IMR-90 (cell line): ENCODE data around the gene NFIA. TPM values are rescaled to one million over a fixed set of nuclear protein-coding genes. Genes with fewer than 3 reads are reported as not detected.

ENCODE experiments used
- ATAC-seq: fragments of 200-7000 bp; cut with Tn5 transposase; 2 replicates; pipeline ENCODE4 v1.9.1; 2020; ENCODE audit warnings: low read depth, mild to moderate bottlenecking, moderate library complexity
- BruUV-seq: library from RNA; stranded (reverse); fragments of 400-500 nt; replicated peaks from 2 replicates; lab custom pipeline; 2021; lab: Mats Ljungman, UMichigan
- CTCF ChIA-PET: fragments of 300-600 bp; formaldehyde crosslinking; extraction: SDS; loops from one replicate; lab custom pipeline; 2021; ENCODE audit warnings: antibody characterized with exemption; lab: Yijun Ruan, JAX
- POLR2A ChIA-PET: fragments of 300-600 bp; sonication (Branson Sonifier 250); formaldehyde crosslinking; loops from one replicate; lab custom pipeline; 2022; ENCODE audit warnings: antibody characterized with exemption; ENCODE audit not compliant: unreplicated experiment; lab: Charles Lee
- DNase-seq: peaks from one replicate; pipeline ENCODE4 v3.0.0; 2013
- H2AFZ ChIP-seq: replicated peaks from 2 replicates; pipeline ENCODE3; 2013; ENCODE audit warnings: low read length, mild to moderate bottlenecking; ENCODE audit not compliant: poor library complexity
- H2AK5ac ChIP-seq: 2 replicates; pipeline ENCODE4 v1.6.1; 2013; ENCODE audit warnings: low read depth, low read length, inconsistent platforms
- H2AK9ac ChIP-seq: replicated peaks from 2 replicates; pipeline ENCODE3; 2013; ENCODE audit warnings: mild to moderate bottlenecking, low read depth, low read length, moderate library complexity; ENCODE audit not compliant: poor library complexity
- H2BK120ac ChIP-seq: 2 replicates; pipeline ENCODE4 v1.6.1; 2013; ENCODE audit warnings: low read depth, low read length, inconsistent platforms
- H2BK15ac ChIP-seq: 3 replicates; pipeline ENCODE4 v1.6.1; 2013; ENCODE audit warnings: low read depth, low read length, inconsistent platforms
- H2BK20ac ChIP-seq: 2 replicates; pipeline ENCODE4 v1.6.1; 2013; ENCODE audit warnings: low read depth, mild to moderate bottlenecking, inconsistent platforms, low read length, moderate library complexity
- H2BK5ac ChIP-seq: 2 replicates; pipeline ENCODE4 v1.6.1; 2013; ENCODE audit warnings: mild to moderate bottlenecking, low read depth, low read length, inconsistent platforms; ENCODE audit not compliant: poor library complexity, severe bottlenecking
- H3K14ac ChIP-seq: replicated peaks from 2 replicates; pipeline ENCODE4 v1.6.1; 2013; ENCODE audit warnings: low read depth, low read length, inconsistent platforms
- H3K18ac ChIP-seq: 2 replicates; pipeline ENCODE4 v1.6.1; 2013; ENCODE audit warnings: low read depth, low read length, control low read depth
- H3K23ac ChIP-seq: 2 replicates; pipeline ENCODE4 v1.6.1; 2013; ENCODE audit warnings: low read depth, low read length, inconsistent platforms
- H3K27ac ChIP-seq: 2 replicates; pipeline ENCODE4 v1.5.1; 2013; ENCODE audit warnings: mild to moderate bottlenecking, control low read depth, low read length; ENCODE audit not compliant: insufficient read depth
- H3K27me3 ChIP-seq: 2 replicates; pipeline ENCODE4 v1.6.1; 2013; ENCODE audit warnings: low read length; ENCODE audit not compliant: control insufficient read depth, insufficient read depth
- H3K36me3 ChIP-seq: 2 replicates; pipeline ENCODE4 v1.6.1; 2013; ENCODE audit warnings: low read length, mixed read lengths; ENCODE audit not compliant: control insufficient read depth, insufficient read depth
- H3K4ac ChIP-seq: 2 replicates; pipeline ENCODE4 v1.6.1; 2013; ENCODE audit warnings: low read depth, low read length, inconsistent platforms
- H3K4me1 ChIP-seq: 2 replicates; pipeline ENCODE4 v1.6.1; 2013; ENCODE audit warnings: low read length, mixed read lengths; ENCODE audit not compliant: control insufficient read depth, insufficient read depth
- H3K4me2 ChIP-seq: 2 replicates; pipeline ENCODE4 v1.6.1; 2013; ENCODE audit warnings: low read depth, mild to moderate bottlenecking, control low read depth, low read length, moderate library complexity
- H3K4me3 ChIP-seq: 2 replicates; pipeline ENCODE4 v1.5.1; 2013; ENCODE audit warnings: low read depth, mild to moderate bottlenecking, control low read depth, low read length, moderate library complexity; ENCODE audit not compliant: insufficient read depth
- H3K56ac ChIP-seq: 2 replicates; pipeline ENCODE4 v1.6.1; 2013; ENCODE audit warnings: low read length, inconsistent platforms; ENCODE audit not compliant: insufficient read depth; ENCODE audit errors: extremely low read depth
- H3K79me1 ChIP-seq, 2 experiments: 2 replicates each; pipeline ENCODE4 v1.6.1; 2013; ENCODE audit warnings: low read length in 2 of 2, inconsistent platforms in 1 of 2, low read depth in 1 of 2
- H3K9ac ChIP-seq: 2 replicates; pipeline ENCODE4 v1.6.1; 2013; ENCODE audit warnings: low read depth, low read length, control low read depth
- H3K9me1 ChIP-seq: 2 replicates; pipeline ENCODE4 v1.6.1; 2013; ENCODE audit warnings: low read length, inconsistent platforms; ENCODE audit not compliant: insufficient read depth
- H3K9me3 ChIP-seq: 2 replicates; pipeline ENCODE4 v1.6.1; 2013; ENCODE audit warnings: low read length; ENCODE audit not compliant: control insufficient read depth, insufficient read depth
- H4K20me1 ChIP-seq: 2 replicates; pipeline ENCODE4 v1.6.1; 2013; ENCODE audit warnings: low read length, inconsistent platforms; ENCODE audit not compliant: insufficient read depth
- H4K5ac ChIP-seq: 2 replicates; pipeline ENCODE4 v1.6.1; 2013; ENCODE audit warnings: mild to moderate bottlenecking, low read depth, low read length, control low read depth
- H4K8ac ChIP-seq, 2 experiments: 2 replicates each; pipeline ENCODE4 v1.6.1; 2013; ENCODE audit warnings: low read depth in 2 of 2, low read length in 2 of 2, control low read depth in 1 of 2, inconsistent platforms in 1 of 2
- H4K91ac ChIP-seq: 2 replicates; pipeline ENCODE4 v1.6.1; 2013; ENCODE audit warnings: low read depth, low read length, inconsistent platforms; ENCODE audit not compliant: insufficient read depth
- BHLHE40 ChIP-seq: fragments of 150-350 bp; IDR thresholded peaks from 2 replicates; pipeline ENCODE4 v1.6.1; 2016; ENCODE audit warnings: mild to moderate bottlenecking, low read depth, low read length
- CHD1 ChIP-seq: IDR thresholded peaks from 2 replicates; pipeline ENCODE4 v1.6.1; 2012; ENCODE audit warnings: low read depth, low read length, improper control_type of control experiment
- MAZ ChIP-seq: IDR thresholded peaks from 2 replicates; pipeline ENCODE4 v1.6.1; 2012; ENCODE audit warnings: low read depth, mild to moderate bottlenecking, low read length, improper control_type of control experiment, moderate library complexity, borderline replicate concordance
- POLR2A ChIP-seq: IDR thresholded peaks from 2 replicates; pipeline ENCODE4 v1.6.1; 2012; ENCODE audit warnings: mild to moderate bottlenecking, low read depth, low read length
- RAD21 ChIP-seq: IDR thresholded peaks from 2 replicates; pipeline ENCODE4 v1.6.1; 2012; ENCODE audit warnings: low read length, improper control_type of control experiment
- SMC3 ChIP-seq: fragments of 150-350 bp; IDR thresholded peaks from 2 replicates; pipeline ENCODE4 v1.6.1; 2016; ENCODE audit warnings: low read depth, mild to moderate bottlenecking, antibody characterized with exemption, low read length, moderate library complexity
- WGBS, 2 experiments: methylation state at CpG; one replicate each; pipeline versions ENCODE4 v1.1.5 to v1.1.7; 2013; ENCODE audit warnings: missing lambda C conversion rate in 2 of 2; ENCODE audit not compliant: insufficient read length in 1 of 2; ENCODE audit errors: extremely low coverage in 2 of 2; 5-methylcytosine and 5-hydroxymethylcytosine counted together
- dilution Hi-C: fragments of 300-500 bp; cut with HindIII; formaldehyde crosslinking; loops from one replicate; pipeline ENCODE4 v1.14.3; 2018; ENCODE audit warnings: low sequenced_read_pairs; ENCODE audit not compliant: unreplicated experiment
- in situ Hi-C: fragments of 300-500 bp; cut with MboI; formaldehyde crosslinking; loops from 3 replicates; pipeline ENCODE4 v1.14.3; 2019; ENCODE audit warnings: low sequenced_read_pairs, inconsistent platforms, mixed read lengths
- intact Hi-C: fragments of 100-400 bp; cut with micrococcal nuclease; formaldehyde crosslinking; loops from 2 replicates; pipeline ENCODE4 v1.10.0; 2022
- polyA plus RNA-seq, 3 experiments: library from polyadenylated mRNA; depleted of rRNA; stranded (reverse); fragments of >200 nt; gene quantifications; 2 replicates each; pipeline ENCODE4 v1.2.3, GENCODE V29; 2012; ENCODE audit warnings: low replicate concordance in 1 of 3
- total RNA-seq: library from RNA; depleted of rRNA; stranded (reverse); fragments of >200 nt; gene quantifications from 2 replicates; pipeline ENCODE4 v1.2.3, GENCODE V29; 2012

NFIA gene
- total and polyA plus RNA-seq, 2 of the 4 experiments (the other 2 are of a cell fraction), result 1.6 to 2.2 TPM

DNA sequence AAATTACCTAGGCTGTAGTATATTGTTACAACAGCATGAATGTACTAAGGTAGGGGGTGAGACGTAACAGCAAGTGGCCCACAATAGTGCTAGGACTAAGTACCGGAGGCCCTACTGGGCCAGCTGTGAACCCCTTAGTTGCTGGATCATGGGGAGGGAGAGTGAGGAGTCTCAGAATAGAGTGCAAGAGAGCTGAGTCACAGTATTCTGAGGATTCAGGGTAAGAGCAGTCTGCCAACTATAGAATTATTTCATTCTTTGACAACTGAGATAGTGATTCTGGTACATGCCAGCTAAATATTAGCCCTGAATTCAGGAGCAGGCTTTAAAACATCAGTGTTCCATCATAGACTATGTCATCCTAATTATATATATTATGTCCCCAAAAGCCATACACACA lies 423.9 kb downstream of the NFIA start:
- Histone ChIP-seq H4K8ac (no peak overlapping the region), H3K9ac (no peak overlapping the region), H3K4me3 (no peak overlapping the region), H4K5ac (no peak overlapping the region), H3K18ac (no peak overlapping the region), H2AK5ac (no peak overlapping the region), H2BK15ac (no peak overlapping the region), H4K91ac (no peak overlapping the region), H3K36me3 (no peaks in the 10 kb centered on the region), H3K4me1 (no peaks in the 10 kb centered on the region), H3K79me1 (no peaks in the 10 kb centered on the region), H3K14ac (no peak overlapping the region), H2AFZ (no peak overlapping the region), H4K20me1 (no peaks in the 10 kb centered on the region), H3K4me2 (no peak overlapping the region), H3K23ac (no peak overlapping the region), H3K27ac (no peak overlapping the region), H3K4ac (no peak overlapping the region), H2BK120ac (no peak overlapping the region), H2BK5ac (no peak overlapping the region), H3K56ac (no peak overlapping the region), H3K27me3 (no peaks in the 10 kb centered on the region), H3K9me3 (no peaks in the 10 kb centered on the region), H2AK9ac (no peak overlapping the region), H3K9me1 (no peaks in the 10 kb centered on the region), H2BK20ac (no peak overlapping the region)
- ChIA-PET POLR2A (no interaction called here), CTCF (no interaction called here)
- BruUV-seq, result no TSS peak
- DNase-seq (no peak), ATAC-seq (no peak)
- WGBS, 2 experiments, result 93% methylated on average over 2 of the region's 2 CpGs; no CpG with 5 or more reads in 1 of the 2 experiments
- dilution Hi-C loops (no loop called here), intact Hi-C loops (no loop called here), in situ Hi-C loops (no loop called here)
- TF ChIP-seq POLR2A (no peak), SMC3 (no peak), CHD1 (no peak), RAD21 (no peak), BHLHE40 (no peak), MAZ (no peak)
